SJSA1 (cell line): ENCODE measurements around the gene C5. TPM values are rescaled to one million over a fixed set of nuclear protein-coding genes. Genes with fewer than 3 reads are reported as not detected.

Experiments
- DNase-seq, 2 experiments: peaks; one replicate each; pipeline ENCODE4 v3.0.0-alpha.2; 2015 to 2020; ENCODE audit warnings: low spot score in 2 of 2, low read depth in 1 of 2
- H3K27ac ChIP-seq: fragments of 250-450 bp; sonication (Bioruptor Pico); 2 replicates; pipeline ENCODE4 v1.5.1; 2020; ENCODE audit warnings: mild to moderate bottlenecking, moderate library complexity
- H3K27me3 ChIP-seq: fragments of 250-450 bp; sonication (Bioruptor Pico); replicated peaks from 2 replicates; pipeline ENCODE4 v1.5.1; 2020; ENCODE audit warnings: mild to moderate bottlenecking, moderate library complexity
- H3K36me3 ChIP-seq: fragments of 250-450 bp; sonication (Bioruptor Pico); 2 replicates; pipeline ENCODE4 v1.5.1; 2020; ENCODE audit warnings: mild to moderate bottlenecking
- H3K4me1 ChIP-seq: fragments of 250-450 bp; sonication (Bioruptor Pico); replicated peaks from 2 replicates; pipeline ENCODE4 v1.6.1; 2021; ENCODE audit warnings: mild to moderate bottlenecking
- H3K4me3 ChIP-seq: fragments of 250-450 bp; sonication (Bioruptor Pico); 2 replicates; pipeline ENCODE4 v1.5.1; 2020; ENCODE audit warnings: mild to moderate bottlenecking
- H3K9me3 ChIP-seq: fragments of 250-450 bp; sonication (Bioruptor Pico); replicated peaks from 2 replicates; pipeline ENCODE4 v1.5.1; 2020; ENCODE audit warnings: mild to moderate bottlenecking
- total RNA-seq: library from RNA; depleted of rRNA; stranded (reverse); fragments of >200 nt; shearing (Covaris generic); gene quantifications from 2 replicates; pipeline ENCODE4 v1.2.3, GENCODE V29; 2014

Gene C5
- total RNA-seq, 1 experiment from 2014 or later = 2.4 TPM

DNA sequence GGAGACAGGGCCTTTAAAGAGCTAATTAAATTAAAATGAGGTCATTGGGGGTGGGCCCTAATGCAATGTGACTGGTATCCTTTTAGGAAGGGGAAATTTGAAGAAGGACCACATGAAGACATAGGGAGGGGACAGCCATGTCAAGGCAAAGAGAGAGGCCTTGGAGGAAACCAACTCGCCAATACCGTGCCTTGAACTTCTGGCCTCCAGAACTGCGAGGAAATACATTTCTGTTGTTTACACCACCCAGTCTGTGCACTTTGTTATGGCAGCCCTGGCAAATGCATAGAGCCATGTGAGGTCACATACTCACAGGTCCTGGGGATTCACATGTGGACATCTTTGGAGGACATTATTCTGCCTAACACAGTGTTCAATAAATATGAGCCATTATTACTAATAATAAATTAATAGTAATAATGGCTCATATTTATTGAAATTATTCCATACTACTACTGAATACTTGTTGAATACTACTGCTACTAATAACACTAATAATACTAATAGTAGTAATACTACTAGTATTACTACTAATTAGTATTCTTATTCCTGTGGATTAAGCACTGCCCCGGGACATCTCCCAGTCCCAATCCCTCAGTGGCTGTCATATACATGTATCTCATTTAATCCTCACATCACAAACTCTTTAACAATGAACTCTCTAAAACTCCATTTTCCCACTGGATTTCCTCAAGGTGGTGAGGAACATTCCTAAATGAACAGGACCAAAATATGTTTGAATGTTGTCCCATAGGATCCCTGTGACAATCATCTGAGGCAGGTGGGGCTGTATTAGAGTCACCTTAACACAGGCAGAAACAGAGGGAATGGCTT is 131.9 kb downstream of the C5 start:
- no peak overlapping the region for H3K27ac ChIP-seq
- DNase-seq = no peak
- H3K4me1 ChIP-seq = peaks cover 30% of the 10 kb centered on the region
- H3K27me3 ChIP-seq = no peaks in the 10 kb centered on the region
- no peaks in the 10 kb centered on the region for H3K9me3 ChIP-seq
- H3K4me3 ChIP-seq = no peak overlapping the region
- H3K36me3 ChIP-seq = no peaks in the 10 kb centered on the region

DNA sequence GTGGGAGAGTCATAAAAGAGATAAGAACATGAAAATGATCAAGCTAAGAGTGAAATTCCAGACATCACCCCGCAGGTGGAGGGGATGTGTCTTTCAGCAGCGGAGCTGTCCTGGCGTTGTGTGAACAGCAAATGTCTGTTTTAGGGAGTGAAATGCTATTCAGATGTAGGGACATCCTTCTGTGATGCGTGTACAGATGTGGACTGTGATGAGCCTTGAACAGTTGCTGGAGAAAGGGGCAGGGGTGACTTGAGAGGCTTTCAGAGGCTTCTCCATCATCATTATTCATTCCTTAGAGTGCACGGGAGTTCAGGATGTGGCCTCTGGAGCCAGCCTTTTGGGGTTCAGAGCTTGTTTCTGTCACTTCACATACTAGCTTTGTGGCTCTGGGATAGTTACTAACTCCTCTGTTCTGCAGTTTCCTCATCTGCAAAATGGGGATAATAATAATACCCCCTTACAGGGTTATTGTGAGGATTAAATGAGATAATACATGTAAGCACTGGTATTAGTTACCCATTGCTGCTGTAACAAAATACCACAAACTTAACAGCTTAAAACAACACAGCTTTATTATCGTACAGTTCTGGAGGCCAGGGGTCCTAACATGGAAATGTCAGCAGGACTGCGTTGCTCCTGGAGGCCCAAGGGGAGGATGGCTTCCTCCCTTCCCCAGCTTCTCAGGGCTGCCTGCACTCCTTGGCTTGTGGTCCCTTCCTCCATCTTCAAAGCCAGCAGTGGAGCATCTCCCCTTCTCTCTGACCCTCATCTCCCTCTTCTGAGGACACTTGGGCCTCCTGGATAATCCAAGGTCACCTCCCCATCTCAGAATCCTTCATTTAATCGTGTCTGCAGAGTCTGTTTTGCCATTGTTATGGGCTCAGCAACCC is 132.8 kb downstream of the C5 start:
- no peaks in the 10 kb centered on the region for H3K9me3 ChIP-seq

DNA sequence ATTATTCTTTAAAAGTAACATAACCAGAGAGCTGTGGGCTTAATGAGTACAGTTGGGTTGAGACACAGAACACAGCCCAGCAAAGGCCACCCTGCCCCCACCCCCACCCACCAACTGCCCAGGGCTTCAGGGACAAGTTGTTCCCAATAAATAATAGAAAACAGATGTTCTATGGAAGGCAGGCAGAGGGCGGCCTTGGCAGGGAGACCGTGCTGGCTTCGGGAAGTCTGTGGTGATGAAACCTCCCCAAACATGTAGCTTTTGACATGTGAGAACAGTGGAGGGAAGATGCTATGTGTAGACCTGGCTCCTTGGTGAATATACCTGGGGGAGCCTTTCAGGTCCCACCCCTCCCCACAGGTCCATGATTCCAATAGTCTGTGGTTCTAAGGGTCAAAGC is 133.5 kb downstream of the C5 start:
- Histone ChIP-seq H3K9me3 (no peaks in the 10 kb centered on the region), H3K4me3 (no peak overlapping the region), H3K27me3 (no peaks in the 10 kb centered on the region), H3K4me1 (peaks cover 30% of the 10 kb centered on the region), H3K36me3 (no peaks in the 10 kb centered on the region), H3K27ac (no peak overlapping the region)
- peak in 1 of 2 experiments; percentile 30 for DNase-seq

More for the DNA sequence above, 132.8 kb downstream of the C5 start:
- H3K36me3 ChIP-seq = no peaks in the 10 kb centered on the region
- DNase-seq = no peak
- H3K4me1 ChIP-seq = peaks cover 30% of the 10 kb centered on the region
- H3K27ac ChIP-seq = no peak overlapping the region
- H3K4me3 ChIP-seq = no peak overlapping the region
- H3K27me3 ChIP-seq = no peaks in the 10 kb centered on the region

DNA sequence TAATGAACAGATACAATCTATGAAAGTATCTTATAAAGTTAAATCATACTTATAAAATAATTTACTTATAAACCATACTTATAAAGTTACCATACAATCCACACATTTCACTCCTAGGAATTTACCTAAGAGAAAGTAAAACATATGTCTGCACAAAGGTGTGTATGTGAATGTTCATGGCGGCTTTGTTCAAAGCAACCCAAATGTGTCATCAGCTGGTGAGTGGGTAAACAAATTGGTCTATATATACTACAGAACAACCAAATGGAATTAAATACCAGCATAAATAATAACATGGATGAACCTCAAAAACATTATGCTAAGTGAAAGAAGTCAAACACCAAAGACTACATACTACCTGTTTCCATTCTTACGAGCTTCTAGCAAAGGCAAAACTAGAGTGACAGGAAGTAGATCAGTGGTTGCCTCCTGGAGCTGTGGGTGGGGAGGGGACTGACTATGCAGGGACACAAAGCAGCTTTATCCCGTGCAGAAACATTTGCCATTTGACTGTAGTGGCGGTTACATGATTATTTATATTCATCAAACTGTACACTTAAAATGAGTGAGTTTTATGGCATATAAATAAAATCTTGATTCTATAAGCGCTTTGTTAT is 134.1 kb downstream of the C5 start:
- DNase-seq = no peak
- Histone ChIP-seq H3K9me3 (no peaks in the 10 kb centered on the region), H3K27ac (no peak overlapping the region), H3K4me3 (no peak overlapping the region), H3K4me1 (peaks cover 30% of the 10 kb centered on the region), H3K27me3 (no peaks in the 10 kb centered on the region), H3K36me3 (no peaks in the 10 kb centered on the region)

DNA sequence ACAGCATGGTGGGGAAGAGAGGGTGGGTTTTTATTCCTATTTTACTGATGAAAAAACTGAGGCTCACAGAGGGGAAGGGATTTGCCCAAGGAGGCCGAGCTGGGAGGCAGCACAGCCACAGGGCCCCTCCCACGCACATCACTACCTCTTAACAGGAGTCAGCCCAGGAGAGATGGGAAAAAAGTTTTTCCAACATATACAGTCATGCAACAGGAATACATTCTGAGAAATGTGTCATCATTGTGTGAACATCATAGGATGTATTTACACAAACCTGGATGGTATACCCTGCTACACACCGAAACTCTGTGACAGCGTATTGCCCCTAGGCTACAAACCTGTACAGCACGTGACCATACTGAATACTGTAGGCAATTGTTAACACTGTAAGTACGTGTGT is 135.1 kb downstream of the C5 start:
- no peaks in the 10 kb centered on the region for H3K27me3 ChIP-seq
- H3K9me3 ChIP-seq = no peaks in the 10 kb centered on the region
- H3K4me3 ChIP-seq = no peak overlapping the region
- no peak for DNase-seq
- no peak overlapping the region for H3K27ac ChIP-seq
- H3K36me3 ChIP-seq = no peaks in the 10 kb centered on the region
- H3K4me1 ChIP-seq = peaks cover 29% of the 10 kb centered on the region

DNA sequence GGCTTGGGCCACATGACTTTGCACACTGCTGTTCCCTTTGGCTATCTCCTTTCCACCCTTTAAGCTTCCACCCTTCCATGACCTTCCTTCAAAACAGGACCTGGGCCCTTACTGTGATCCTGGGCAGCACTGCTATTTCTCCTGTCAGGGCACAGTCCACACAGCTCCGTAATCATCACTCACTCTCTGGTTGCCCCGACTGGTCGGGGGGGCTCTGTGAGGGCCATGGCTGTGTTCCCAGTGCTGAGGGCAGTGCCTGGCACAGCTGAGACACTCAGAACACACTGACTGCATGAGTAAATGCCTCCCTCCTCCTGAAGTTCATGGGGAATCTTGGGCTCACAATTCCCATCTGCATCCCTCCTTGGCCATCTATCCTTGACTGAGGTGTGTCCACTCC is 135.7 kb downstream of the C5 start:
- Histone ChIP-seq H3K9me3 (no peaks in the 10 kb centered on the region), H3K4me1 (peaks cover 25% of the 10 kb centered on the region), H3K36me3 (no peaks in the 10 kb centered on the region), H3K27me3 (no peaks in the 10 kb centered on the region), H3K27ac (no peak overlapping the region), H3K4me3 (no peak overlapping the region)
- DNase-seq = no peak

DNA sequence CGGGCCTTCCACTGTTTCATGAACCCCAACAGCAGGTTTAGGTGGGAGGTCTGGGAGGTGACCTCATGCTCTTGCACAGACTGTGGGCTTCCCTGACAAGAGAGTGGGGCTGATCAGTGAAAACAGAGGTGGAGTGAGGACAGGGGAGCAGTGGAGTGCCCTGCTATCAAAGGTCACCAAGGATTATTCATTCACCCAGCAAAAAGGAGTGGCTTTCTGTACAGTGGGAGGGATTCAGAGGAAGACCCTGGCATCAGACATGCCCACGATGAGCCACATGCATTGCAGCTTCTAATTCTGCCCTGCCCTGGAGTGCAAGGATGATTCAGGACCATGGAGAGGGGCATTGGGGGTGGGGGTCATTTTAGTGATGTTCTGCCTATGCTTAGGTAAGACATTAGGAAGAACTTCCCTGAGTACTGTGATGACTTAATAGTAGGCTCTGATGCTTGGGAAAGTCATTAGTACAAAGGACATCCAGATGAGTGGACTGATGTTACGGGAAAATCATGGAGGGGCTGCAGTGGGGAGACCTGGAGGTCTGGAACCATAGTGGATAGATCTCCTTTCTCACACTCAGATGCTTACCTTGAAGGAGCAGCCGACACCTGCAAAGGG is 136.3 kb downstream of the C5 start:
- H3K4me3 ChIP-seq = no peak overlapping the region
- no peaks in the 10 kb centered on the region for H3K9me3 ChIP-seq
- H3K36me3 ChIP-seq = no peaks in the 10 kb centered on the region
- no peak overlapping the region for H3K27ac ChIP-seq
- H3K4me1 ChIP-seq = peaks cover 19% of the 10 kb centered on the region
- no peak for DNase-seq
- no peaks in the 10 kb centered on the region for H3K27me3 ChIP-seq

DNA sequence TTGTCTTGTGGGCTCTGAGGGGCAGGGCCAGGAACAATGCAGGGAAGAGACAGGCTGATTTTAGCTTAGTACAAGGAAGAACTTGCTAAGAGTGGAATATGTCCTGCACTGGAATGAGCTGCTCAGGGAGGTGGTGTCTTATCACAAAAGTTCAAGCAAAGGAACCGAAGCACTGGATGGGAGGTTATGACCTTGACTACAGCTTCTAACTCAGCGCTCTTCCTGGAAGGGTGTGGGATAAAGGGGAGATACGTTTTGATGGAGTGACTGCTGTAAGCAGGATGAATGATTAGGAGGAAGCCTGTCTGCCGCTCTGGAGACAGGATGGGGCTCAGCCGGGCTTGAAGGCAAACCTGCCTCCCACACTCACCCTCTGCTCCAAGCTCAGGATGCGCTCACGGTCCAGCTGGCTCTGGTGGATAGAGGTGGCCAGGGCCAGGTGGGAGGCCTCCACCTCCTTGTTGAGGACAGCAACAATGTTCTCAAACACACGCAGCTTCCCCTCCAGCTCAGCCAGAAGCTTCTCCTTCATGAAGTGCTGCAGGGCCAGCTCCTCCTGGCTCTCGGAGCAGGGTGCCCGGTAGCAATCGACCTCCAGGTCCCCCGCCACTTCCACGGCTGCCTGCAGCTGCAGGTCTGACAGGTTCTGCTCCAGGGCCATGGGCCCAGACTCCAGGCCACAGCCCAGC is 137.0 kb downstream of the C5 start:
- H3K36me3 ChIP-seq = no peaks in the 10 kb centered on the region
- no peaks in the 10 kb centered on the region for H3K27me3 ChIP-seq
- no peak overlapping the region for H3K4me3 ChIP-seq
- no peak overlapping the region for H3K27ac ChIP-seq
- no peaks in the 10 kb centered on the region for H3K9me3 ChIP-seq
- DNase-seq = no peak
- H3K4me1 ChIP-seq = peaks cover 14% of the 10 kb centered on the region

DNA sequence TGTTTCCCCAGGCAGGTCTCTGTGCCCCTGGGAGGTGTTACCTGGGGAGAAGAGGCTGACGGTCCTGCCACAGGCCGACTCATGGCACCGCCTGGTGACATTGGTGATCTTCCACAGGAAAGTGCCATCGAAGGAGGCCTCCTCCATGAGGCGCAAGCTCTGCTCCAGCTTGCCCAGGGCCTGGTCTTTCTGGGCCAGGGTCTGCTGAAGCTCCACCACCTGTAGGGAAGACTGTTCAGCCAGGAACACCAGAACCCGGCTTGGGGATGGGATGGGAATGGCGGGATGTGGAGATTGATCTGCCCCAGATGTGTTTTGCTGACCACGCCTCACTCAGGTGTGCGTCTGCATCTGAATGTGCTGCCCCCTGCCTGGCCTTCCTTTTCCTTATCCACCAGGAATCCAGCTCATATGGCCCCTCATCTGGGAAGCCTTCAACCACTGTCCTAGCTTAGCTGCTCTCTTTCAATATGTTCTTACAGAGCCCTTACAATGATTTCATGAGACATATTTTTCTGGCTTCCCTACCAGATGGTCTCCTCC is 138.7 kb downstream of the C5 start:
- Histone ChIP-seq H3K4me1 (peaks cover 10% of the 10 kb centered on the region), H3K27ac (no peak overlapping the region), H3K4me3 (no peak overlapping the region), H3K36me3 (no peaks in the 10 kb centered on the region), H3K27me3 (no peaks in the 10 kb centered on the region), H3K9me3 (no peaks in the 10 kb centered on the region)
- DNase-seq = no peak

DNA sequence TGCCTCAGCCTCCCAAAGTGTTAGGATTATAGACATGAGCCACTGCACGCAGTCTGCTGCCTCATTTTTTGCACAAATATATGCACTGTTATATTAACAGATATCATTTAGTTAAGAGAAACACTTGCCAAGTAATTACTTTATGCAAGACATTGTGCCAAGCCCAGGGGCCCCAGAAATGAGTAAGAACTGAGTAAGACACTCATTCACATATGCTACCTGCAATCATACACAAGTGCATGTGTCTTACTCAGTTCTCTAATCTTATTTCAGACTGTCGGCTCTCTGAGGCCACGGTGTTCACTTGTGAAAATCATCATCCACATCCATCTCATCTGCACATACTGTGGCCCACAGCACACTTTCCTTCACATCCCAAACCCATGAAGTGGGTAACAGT is 139.4 kb downstream of the C5 start:
- no peaks in the 10 kb centered on the region for H3K9me3 ChIP-seq
- no peak overlapping the region for H3K27ac ChIP-seq
- H3K4me1 ChIP-seq = 0 out of 2 replicates have a peak, but pooled peaks cover 4% of the 10 kb centered on the region
- no peaks in the 10 kb centered on the region for H3K36me3 ChIP-seq
- no peak for DNase-seq
- no peak overlapping the region for H3K4me3 ChIP-seq
- H3K27me3 ChIP-seq = no peaks in the 10 kb centered on the region

DNA sequence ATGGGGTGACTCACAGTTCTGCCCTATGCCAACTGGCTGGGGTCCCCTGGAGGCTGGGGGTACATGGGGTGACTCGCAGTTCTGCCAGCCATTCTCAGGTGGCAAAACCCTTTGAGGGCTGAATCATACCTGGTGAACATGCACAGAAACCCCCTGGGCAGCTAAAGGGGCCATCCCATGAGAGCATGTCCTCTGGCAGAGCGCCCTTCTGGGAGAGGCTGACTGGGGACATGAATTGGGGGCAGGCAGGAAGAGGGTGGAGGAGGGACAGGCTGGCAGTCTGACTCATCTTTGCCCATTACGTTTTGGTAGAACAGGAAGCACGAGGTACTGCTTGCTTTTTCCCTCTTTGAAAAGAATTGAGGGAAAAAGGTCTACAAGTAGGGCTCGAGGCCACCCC is 140.2 kb downstream of the C5 start:
- no peaks in the 10 kb centered on the region for H3K9me3 ChIP-seq
- H3K27ac ChIP-seq = no peak overlapping the region

DNA sequence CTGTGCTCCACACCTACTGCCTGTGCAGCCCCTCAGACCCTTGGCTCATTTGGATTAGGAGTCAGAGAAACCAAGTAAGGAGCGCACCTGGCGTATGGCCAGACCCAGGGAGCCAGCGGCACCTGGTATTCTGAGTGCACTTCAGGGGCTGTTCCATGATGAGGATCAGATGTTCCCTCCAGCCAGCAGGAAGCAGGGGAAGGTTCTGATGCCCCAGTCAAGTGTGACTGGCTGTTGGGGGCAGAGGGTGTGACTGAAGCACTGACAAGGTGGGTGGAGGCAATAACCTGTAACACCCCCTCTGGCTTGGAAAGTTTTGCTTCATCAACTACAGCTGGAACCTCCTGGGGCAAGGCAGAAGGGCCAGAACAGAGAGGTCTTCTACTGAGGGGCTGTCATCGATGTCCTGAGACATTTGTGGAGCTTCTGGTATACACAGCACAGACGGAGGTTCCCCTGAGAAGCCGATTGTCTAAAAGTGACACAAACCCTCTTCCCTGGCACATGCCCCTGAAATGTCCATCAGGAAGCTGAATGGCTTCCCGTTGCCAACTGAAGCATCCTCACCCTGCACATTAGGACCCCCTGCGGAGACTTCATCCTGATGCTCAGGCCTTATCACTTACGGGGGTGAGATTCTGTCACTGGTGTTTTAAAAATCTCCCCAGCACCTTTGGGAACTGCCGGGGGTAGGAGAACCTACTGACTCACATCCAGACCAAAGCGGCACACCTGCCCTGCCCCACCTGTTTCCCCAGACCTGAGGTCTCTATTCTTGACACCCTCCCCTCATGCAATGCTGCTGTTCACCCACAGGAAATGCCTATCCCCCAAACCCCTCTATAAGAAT is 144.5 kb downstream of the C5 start:
- DNase-seq = no peak
- Histone ChIP-seq H3K36me3 (no peaks in the 10 kb centered on the region), H3K4me1 (0 out of 2 replicates have a peak, but pooled peaks cover 4% of the 10 kb centered on the region), H3K27ac (no peak overlapping the region), H3K9me3 (no peaks in the 10 kb centered on the region), H3K27me3 (no peaks in the 10 kb centered on the region), H3K4me3 (no peak overlapping the region)

More for the DNA sequence above, 140.2 kb downstream of the C5 start:
- DNase-seq = no peak
- H3K4me3 ChIP-seq = no peak overlapping the region
- H3K27me3 ChIP-seq = no peaks in the 10 kb centered on the region
- H3K4me1 ChIP-seq = 0 out of 2 replicates have a peak, but pooled peaks cover 4% of the 10 kb centered on the region
- H3K36me3 ChIP-seq = no peaks in the 10 kb centered on the region
